ENCODE results near the gene CIC. TPM values are rescaled to one million over a fixed set of nuclear protein-coding genes. Genes with fewer than 3 reads are reported as not detected.

The CIC gene
- total RNA-seq, 1 experiment from 2014 or later, result 25.0 TPM

- Histone ChIP-seq H3K4me1 (ENCODE audit: low read length) (peaks cover 51% of the 10 kb centered on the region), H3K4me3 (ENCODE audit: low read length) (peak overlapping the region; percentile 89), H3K79me2 (ENCODE audit: low read length) (peaks cover 13% of the 10 kb centered on the region)
Observed at GRCh38 chr19:42280815-42281145, 11.7 kb downstream of the CIC start.

GRCh38 chr19:42281146-42281826 lies 12.2 kb downstream of the CIC start:
- Histone ChIP-seq H2AFZ (ENCODE audit: low read length) (no peak overlapping the region), H3K79me2 (ENCODE audit: low read length) (peaks cover 18% of the 10 kb centered on the region), H3K9me2 (replicated peaks; ENCODE audit: insufficient read depth, low read length) (no peaks in the 10 kb centered on the region), H3K36me3 (ENCODE audit: insufficient read depth, low read length) (no peaks in the 10 kb centered on the region), H3K4me1 (ENCODE audit: low read length) (peaks cover 56% of the 10 kb centered on the region), H4K20me1 (ENCODE audit: insufficient read depth, low read depth, low read length) (peaks cover 7% of the 10 kb centered on the region; the same call in 1 of the 2 replicates), H3K4me2 (ENCODE audit: low read depth, low read length, poor library complexity, severe bottlenecking) (peak overlapping the region; percentile 95), H3K9me3 (ENCODE audit: low read length) (no peaks in the 10 kb centered on the region), H3K4me3 (ENCODE audit: low read length) (peak overlapping the region; percentile 89), H3K9ac (ENCODE audit: low read length) (peak overlapping the region; percentile 91), H3K27ac (ENCODE audit: low read length) (peak overlapping the region; percentile 81), H3K27me3 (ENCODE audit: low read length) (no peaks in the 10 kb centered on the region)
- DNase-seq, result peak; percentile 74

More at GRCh38 chr19:42280815-42281145, 11.7 kb downstream of the CIC start:
- peak overlapping the region; percentile 81 for H3K27ac ChIP-seq (ENCODE audit: low read length)
- no peak for DNase-seq
- no peaks in the 10 kb centered on the region for H3K27me3 ChIP-seq (ENCODE audit: low read length)
- no peak overlapping the region for H2AFZ ChIP-seq (ENCODE audit: low read length)
- H3K9me3 ChIP-seq (ENCODE audit: low read length), result no peaks in the 10 kb centered on the region
- H3K36me3 ChIP-seq (ENCODE audit: insufficient read depth, low read length), result no peaks in the 10 kb centered on the region
- H3K4me2 ChIP-seq (ENCODE audit: low read depth, low read length, poor library complexity, severe bottlenecking), result peak overlapping the region; percentile 95
- peak overlapping the region; percentile 91 for H3K9ac ChIP-seq (ENCODE audit: low read length)
- H3K9me2 ChIP-seq (replicated peaks; ENCODE audit: insufficient read depth, low read length), result no peaks in the 10 kb centered on the region
- H4K20me1 ChIP-seq (ENCODE audit: insufficient read depth, low read depth, low read length), result peaks cover 3% of the 10 kb centered on the region; the same call in 1 of the 2 replicates

GRCh38 chr19:42281827-42282762 lies 13.0 kb downstream of the CIC start:
- peak overlapping the region; percentile 89; the same call in 1 of the 2 replicates for H3K4me3 ChIP-seq (ENCODE audit: low read length)
- H3K9me2 ChIP-seq (replicated peaks; ENCODE audit: insufficient read depth, low read length), result no peaks in the 10 kb centered on the region
- H3K27ac ChIP-seq (ENCODE audit: low read length), result peak overlapping the region; percentile 81
- H3K27me3 ChIP-seq (ENCODE audit: low read length), result no peaks in the 10 kb centered on the region
- H2AFZ ChIP-seq (ENCODE audit: low read length), result no peak overlapping the region
- peak; percentile 53 for DNase-seq
- H3K36me3 ChIP-seq (ENCODE audit: insufficient read depth, low read length), result peaks cover 5% of the 10 kb centered on the region; the same call in 1 of the 2 replicates
- H3K9me3 ChIP-seq (ENCODE audit: low read length), result no peaks in the 10 kb centered on the region
- H3K4me2 ChIP-seq (ENCODE audit: low read depth, low read length, poor library complexity, severe bottlenecking), result peak overlapping the region; percentile 95
- peaks cover 61% of the 10 kb centered on the region for H3K4me1 ChIP-seq (ENCODE audit: low read length)
- peaks cover 18% of the 10 kb centered on the region for H3K79me2 ChIP-seq (ENCODE audit: low read length)
- H3K9ac ChIP-seq (ENCODE audit: low read length), result peak overlapping the region; percentile 91
- H4K20me1 ChIP-seq (ENCODE audit: insufficient read depth, low read depth, low read length), result peaks cover 7% of the 10 kb centered on the region; the same call in 1 of the 2 replicates

- no peak overlapping the region for H2AFZ ChIP-seq (ENCODE audit: low read length)
- no peak for DNase-seq
- H3K79me2 ChIP-seq (ENCODE audit: low read length), result peaks cover 18% of the 10 kb centered on the region
- peak overlapping the region; percentile 75 for H3K4me3 ChIP-seq (ENCODE audit: low read length)
- no peaks in the 10 kb centered on the region for H3K27me3 ChIP-seq (ENCODE audit: low read length)
- H3K36me3 ChIP-seq (ENCODE audit: insufficient read depth, low read length), result peaks cover 11% of the 10 kb centered on the region; the same call in 1 of the 2 replicates
- H3K4me2 ChIP-seq (ENCODE audit: low read depth, low read length, poor library complexity, severe bottlenecking), result peak overlapping the region; percentile 95
- H3K9ac ChIP-seq (ENCODE audit: low read length), result peak overlapping the region; percentile 91
- H3K27ac ChIP-seq (ENCODE audit: low read length), result peak overlapping the region; percentile 81
- H3K4me1 ChIP-seq (ENCODE audit: low read length), result peaks cover 61% of the 10 kb centered on the region
- no peaks in the 10 kb centered on the region for H3K9me2 ChIP-seq (replicated peaks; ENCODE audit: insufficient read depth, low read length)
- peaks cover 10% of the 10 kb centered on the region; the same call in 1 of the 2 replicates for H4K20me1 ChIP-seq (ENCODE audit: insufficient read depth, low read depth, low read length)
- no peaks in the 10 kb centered on the region for H3K9me3 ChIP-seq (ENCODE audit: low read length)
Observed at GRCh38 chr19:42282819-42283187, 13.8 kb downstream of the CIC start.

- peak overlapping the region; percentile 82 for H3K9ac ChIP-seq (ENCODE audit: low read length)
- peak overlapping the region; percentile 75 for H3K4me3 ChIP-seq (ENCODE audit: low read length)
Observed at GRCh38 chr19:42283188-42284065, 14.4 kb downstream of the CIC start.

GRCh38 chr19:42284066-42284501 lies 15.0 kb downstream of the CIC start:
- peak overlapping the region; percentile 59; the same call in 1 of the 2 replicates for H3K27ac ChIP-seq (ENCODE audit: low read length)
- H3K9me2 ChIP-seq (replicated peaks; ENCODE audit: insufficient read depth, low read length), result no peaks in the 10 kb centered on the region
- H3K4me2 ChIP-seq (ENCODE audit: low read depth, low read length, poor library complexity, severe bottlenecking), result peak overlapping the region; percentile 34
- H3K9me3 ChIP-seq (ENCODE audit: low read length), result no peaks in the 10 kb centered on the region
- peaks cover 14% of the 10 kb centered on the region; the same call in 1 of the 2 replicates for H3K36me3 ChIP-seq (ENCODE audit: insufficient read depth, low read length)
- no peak overlapping the region for H2AFZ ChIP-seq (ENCODE audit: low read length)
- peaks cover 10% of the 10 kb centered on the region; the same call in 1 of the 2 replicates for H4K20me1 ChIP-seq (ENCODE audit: insufficient read depth, low read depth, low read length)
- peak overlapping the region; percentile 50; the same call in 1 of the 2 replicates for H3K4me3 ChIP-seq (ENCODE audit: low read length)
- H3K79me2 ChIP-seq (ENCODE audit: low read length), result peaks cover 18% of the 10 kb centered on the region
- DNase-seq, result peak; percentile 95
- peaks cover 53% of the 10 kb centered on the region for H3K4me1 ChIP-seq (ENCODE audit: low read length)
- H3K27me3 ChIP-seq (ENCODE audit: low read length), result no peaks in the 10 kb centered on the region
- H3K9ac ChIP-seq (ENCODE audit: low read length), result peak overlapping the region; percentile 76

More at GRCh38 chr19:42283188-42284065, 14.4 kb downstream of the CIC start:
- no peaks in the 10 kb centered on the region for H3K9me3 ChIP-seq (ENCODE audit: low read length)
- peaks cover 10% of the 10 kb centered on the region; the same call in 1 of the 2 replicates for H4K20me1 ChIP-seq (ENCODE audit: insufficient read depth, low read depth, low read length)
- H3K9me2 ChIP-seq (replicated peaks; ENCODE audit: insufficient read depth, low read length), result no peaks in the 10 kb centered on the region
- H2AFZ ChIP-seq (ENCODE audit: low read length), result no peak overlapping the region
- DNase-seq, result peak; percentile 98
- peak overlapping the region; percentile 81 for H3K27ac ChIP-seq (ENCODE audit: low read length)
- peak overlapping the region; percentile 93 for H3K4me2 ChIP-seq (ENCODE audit: low read depth, low read length, poor library complexity, severe bottlenecking)
- no peaks in the 10 kb centered on the region for H3K27me3 ChIP-seq (ENCODE audit: low read length)
- peaks cover 60% of the 10 kb centered on the region for H3K4me1 ChIP-seq (ENCODE audit: low read length)
- peaks cover 18% of the 10 kb centered on the region for H3K79me2 ChIP-seq (ENCODE audit: low read length)
- H3K36me3 ChIP-seq (ENCODE audit: insufficient read depth, low read length), result peaks cover 13% of the 10 kb centered on the region; the same call in 1 of the 2 replicates

- no peak overlapping the region for H2AFZ ChIP-seq (ENCODE audit: low read length)
- peaks cover 10% of the 10 kb centered on the region; the same call in 1 of the 2 replicates for H4K20me1 ChIP-seq (ENCODE audit: insufficient read depth, low read depth, low read length)
- H3K4me3 ChIP-seq (ENCODE audit: low read length), result peak overlapping the region; percentile 85
- H3K27me3 ChIP-seq (ENCODE audit: low read length), result no peaks in the 10 kb centered on the region
- no peaks in the 10 kb centered on the region for H3K9me3 ChIP-seq (ENCODE audit: low read length)
- H3K4me2 ChIP-seq (ENCODE audit: low read depth, low read length, poor library complexity, severe bottlenecking), result peak overlapping the region; percentile 92
- H3K79me2 ChIP-seq (ENCODE audit: low read length), result peaks cover 18% of the 10 kb centered on the region
- H3K36me3 ChIP-seq (ENCODE audit: insufficient read depth, low read length), result peaks cover 14% of the 10 kb centered on the region; the same call in 1 of the 2 replicates
- no peaks in the 10 kb centered on the region for H3K9me2 ChIP-seq (replicated peaks; ENCODE audit: insufficient read depth, low read length)
- peak overlapping the region; percentile 54 for H3K27ac ChIP-seq (ENCODE audit: low read length)
- peak; percentile 69 for DNase-seq
- peaks cover 47% of the 10 kb centered on the region for H3K4me1 ChIP-seq (ENCODE audit: low read length)
- peak overlapping the region; percentile 83 for H3K9ac ChIP-seq (ENCODE audit: low read length)
Observed at GRCh38 chr19:42284591-42285341, 15.7 kb downstream of the CIC start.

All from Karpas-422 (cell line).